WTC11 (cell line): ENCODE results near the gene PCNX3.

ENCODE experiments used
- E2F1 ChIP-seq: sonication (generic); formaldehyde crosslinking; IDR thresholded peaks from 2 replicates; pipeline ENCODE4 v1.8.0; 2022; ENCODE audit warnings: mild to moderate bottlenecking, missing genetic modification reagents
- E2F4 ChIP-seq: sonication (generic); formaldehyde crosslinking; IDR thresholded peaks from 2 replicates; pipeline ENCODE4 v1.8.1; 2022; ENCODE audit warnings: low read depth, mild to moderate bottlenecking, moderate library complexity, missing genetic modification reagents, borderline replicate concordance
- ELF4 ChIP-seq: sonication (generic); formaldehyde crosslinking; IDR thresholded peaks from 2 replicates; pipeline ENCODE4 v1.8.1; 2022; ENCODE audit warnings: low read depth, mild to moderate bottlenecking, moderate library complexity, missing genetic modification reagents
- JUN ChIP-seq: sonication (generic); formaldehyde crosslinking; IDR thresholded peaks from 2 replicates; pipeline ENCODE4 v1.8.0; 2023; ENCODE audit warnings: mild to moderate bottlenecking, missing genetic modification reagents
- MLX ChIP-seq: sonication (generic); formaldehyde crosslinking; IDR thresholded peaks from 2 replicates; pipeline ENCODE4 v1.8.1; 2023; ENCODE audit warnings: mild to moderate bottlenecking, missing genetic modification reagents, moderate library complexity
- NR2C2 ChIP-seq: sonication (generic); formaldehyde crosslinking; IDR thresholded peaks from 2 replicates; pipeline ENCODE4 v1.8.0; 2022; ENCODE audit warnings: mild to moderate bottlenecking, missing genetic modification reagents
- NR3C1 ChIP-seq: sonication (generic); formaldehyde crosslinking; conservative IDR thresholded peaks from 2 replicates; pipeline ENCODE4 v1.8.1; 2023; ENCODE audit warnings: low read depth, mild to moderate bottlenecking, missing genetic modification reagents
- PREB ChIP-seq: sonication (generic); formaldehyde crosslinking; IDR thresholded peaks from 2 replicates; pipeline ENCODE4 v1.8.1; 2022; ENCODE audit warnings: mild to moderate bottlenecking, missing genetic modification reagents, moderate library complexity, borderline replicate concordance
- SMAD4 ChIP-seq: sonication (generic); formaldehyde crosslinking; IDR thresholded peaks from 2 replicates; pipeline ENCODE4 v1.8.0; 2022; ENCODE audit warnings: mild to moderate bottlenecking, missing genetic modification reagents
- USF2 ChIP-seq: sonication (generic); formaldehyde crosslinking; IDR thresholded peaks from 2 replicates; pipeline ENCODE4 v1.8.1; 2023; ENCODE audit warnings: mild to moderate bottlenecking, missing genetic modification reagents, moderate library complexity
- ZNF121 ChIP-seq: sonication (generic); formaldehyde crosslinking; IDR thresholded peaks from 2 replicates; pipeline ENCODE4 v1.8.0; 2023; ENCODE audit warnings: missing genetic modification reagents
- ZNF532 ChIP-seq: fragments of 250-450 bp; sonication (Bioruptor Pico); IDR thresholded peaks from 2 replicates; pipeline ENCODE4 v1.9.0; 2021; ENCODE audit warnings: mild to moderate bottlenecking, borderline replicate concordance
- TF ChIP-seq, protein P1 (sequence below): fragments of 200-600 bp; IDR thresholded peaks from 2 replicates; pipeline ENCODE4 v1.8.0; 2022; ENCODE audit warnings: antibody characterized with exemption
- TF ChIP-seq, protein P2 (sequence below): sonication (generic); formaldehyde crosslinking; IDR thresholded peaks from 2 replicates; pipeline ENCODE4 v1.8.1; 2023; ENCODE audit warnings: mild to moderate bottlenecking, missing genetic modification reagents

DNA sequence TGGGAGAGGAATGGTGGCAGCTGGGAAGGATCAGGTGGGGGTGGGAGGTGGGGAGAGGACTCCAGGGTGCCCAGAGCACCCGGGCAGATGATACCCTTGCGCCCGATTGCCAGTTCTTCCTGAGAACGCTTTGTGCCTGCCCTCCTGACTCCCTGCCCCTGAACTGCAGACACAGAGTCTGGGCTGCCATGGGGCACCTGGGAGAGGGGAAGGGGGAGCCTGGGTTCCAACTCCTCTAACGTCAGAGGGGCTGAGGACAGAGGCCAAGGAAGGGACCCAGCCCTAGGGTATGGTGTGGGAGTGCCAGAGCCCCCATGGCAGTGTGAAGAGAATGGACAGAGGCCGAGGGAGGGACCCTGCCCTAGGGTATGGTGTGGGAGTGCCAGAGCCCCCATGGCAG lies 19.1 kb upstream of the PCNX3 start:
- TF ChIP-seq, protein P1, sequence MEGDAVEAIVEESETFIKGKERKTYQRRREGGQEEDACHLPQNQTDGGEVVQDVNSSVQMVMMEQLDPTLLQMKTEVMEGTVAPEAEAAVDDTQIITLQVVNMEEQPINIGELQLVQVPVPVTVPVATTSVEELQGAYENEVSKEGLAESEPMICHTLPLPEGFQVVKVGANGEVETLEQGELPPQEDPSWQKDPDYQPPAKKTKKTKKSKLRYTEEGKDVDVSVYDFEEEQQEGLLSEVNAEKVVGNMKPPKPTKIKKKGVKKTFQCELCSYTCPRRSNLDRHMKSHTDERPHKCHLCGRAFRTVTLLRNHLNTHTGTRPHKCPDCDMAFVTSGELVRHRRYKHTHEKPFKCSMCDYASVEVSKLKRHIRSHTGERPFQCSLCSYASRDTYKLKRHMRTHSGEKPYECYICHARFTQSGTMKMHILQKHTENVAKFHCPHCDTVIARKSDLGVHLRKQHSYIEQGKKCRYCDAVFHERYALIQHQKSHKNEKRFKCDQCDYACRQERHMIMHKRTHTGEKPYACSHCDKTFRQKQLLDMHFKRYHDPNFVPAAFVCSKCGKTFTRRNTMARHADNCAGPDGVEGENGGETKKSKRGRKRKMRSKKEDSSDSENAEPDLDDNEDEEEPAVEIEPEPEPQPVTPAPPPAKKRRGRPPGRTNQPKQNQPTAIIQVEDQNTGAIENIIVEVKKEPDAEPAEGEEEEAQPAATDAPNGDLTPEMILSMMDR, result no peak
- TF ChIP-seq PREB (CRISPR knock-in tag), result no peak
- TF ChIP-seq E2F1 (CRISPR knock-in tag), result no peak
- TF ChIP-seq, protein P2, sequence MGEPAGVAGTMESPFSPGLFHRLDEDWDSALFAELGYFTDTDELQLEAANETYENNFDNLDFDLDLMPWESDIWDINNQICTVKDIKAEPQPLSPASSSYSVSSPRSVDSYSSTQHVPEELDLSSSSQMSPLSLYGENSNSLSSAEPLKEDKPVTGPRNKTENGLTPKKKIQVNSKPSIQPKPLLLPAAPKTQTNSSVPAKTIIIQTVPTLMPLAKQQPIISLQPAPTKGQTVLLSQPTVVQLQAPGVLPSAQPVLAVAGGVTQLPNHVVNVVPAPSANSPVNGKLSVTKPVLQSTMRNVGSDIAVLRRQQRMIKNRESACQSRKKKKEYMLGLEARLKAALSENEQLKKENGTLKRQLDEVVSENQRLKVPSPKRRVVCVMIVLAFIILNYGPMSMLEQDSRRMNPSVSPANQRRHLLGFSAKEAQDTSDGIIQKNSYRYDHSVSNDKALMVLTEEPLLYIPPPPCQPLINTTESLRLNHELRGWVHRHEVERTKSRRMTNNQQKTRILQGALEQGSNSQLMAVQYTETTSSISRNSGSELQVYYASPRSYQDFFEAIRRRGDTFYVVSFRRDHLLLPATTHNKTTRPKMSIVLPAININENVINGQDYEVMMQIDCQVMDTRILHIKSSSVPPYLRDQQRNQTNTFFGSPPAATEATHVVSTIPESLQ, result no peak
- no peak for TF ChIP-seq MLX
- no peak for TF ChIP-seq ZNF532 (CRISPR knock-in tag)
- no peak for TF ChIP-seq SMAD4
- no peak for TF ChIP-seq JUN
- no peak for TF ChIP-seq NR2C2
- TF ChIP-seq ELF4 (CRISPR knock-in tag), result no peak
- no peak for TF ChIP-seq ZNF121 (CRISPR knock-in tag)
- no peak for TF ChIP-seq USF2 (CRISPR knock-in tag)
- TF ChIP-seq NR3C1 (CRISPR knock-in tag), result no peak
- TF ChIP-seq E2F4 (CRISPR knock-in tag), result no peak
